Measurements from ENCODE around the gene PDE4A. TPM values are rescaled to one million over a fixed set of nuclear protein-coding genes. Genes with fewer than 3 reads are reported as not detected.

Gene PDE4A
- total RNA-seq, 3 donors from 2014 or later (not counting 1 experiment from before 2014, with no cell fraction given): 34.2 to 46.2 (median 44.9) TPM

DNA sequence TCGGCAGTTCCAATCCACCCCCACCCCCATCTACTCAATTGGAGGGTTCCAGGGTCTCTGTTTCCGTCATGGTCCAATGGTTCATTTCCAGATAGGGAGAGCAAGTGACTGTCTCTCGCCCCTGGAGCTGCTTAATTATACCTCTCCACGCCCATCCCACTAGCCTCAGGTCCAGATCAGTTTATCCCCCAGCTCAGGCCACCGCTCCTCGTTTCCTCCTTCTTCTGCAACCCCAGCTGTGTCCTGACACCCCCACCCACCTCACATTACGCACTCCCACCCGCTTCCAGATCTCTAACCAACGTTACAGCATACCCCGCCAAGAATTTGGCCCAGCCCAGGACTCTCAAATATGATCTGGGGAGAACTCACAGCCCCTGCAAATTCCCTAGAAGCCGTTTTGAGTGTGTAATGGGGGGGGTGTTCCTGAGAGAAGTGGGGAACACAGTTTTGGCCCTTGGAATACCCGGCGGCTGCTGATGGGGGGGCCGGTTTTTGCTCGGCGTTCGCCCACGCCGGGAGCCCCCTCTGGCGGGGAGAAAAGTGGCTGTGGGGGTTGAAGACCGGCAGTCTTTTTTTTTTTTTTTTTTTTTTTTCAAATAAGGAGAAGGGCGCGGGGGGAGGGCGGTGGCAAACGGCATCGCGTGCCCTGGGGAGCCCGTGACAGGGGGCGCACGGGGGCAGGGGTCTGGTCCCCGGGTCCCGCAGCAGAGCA is 1.7 kb upstream of the PDE4A start:
- H3K27ac ChIP-seq (ENCODE audit: low read length): no peak overlapping the region
- Mint-ChIP-seq H3K27me3 (ENCODE audit: low read depth in 2 of 2) (peaks cover 21 to 34% of the 10 kb centered on the region in 2 donors), H3K4me1 (peaks cover 45 to 61% of the 10 kb centered on the region in 2 donors), H3K36me3 (no peaks in the 10 kb centered on the region), H3K4me3 (peak overlapping the region; percentile 71), H3K27ac (peak overlapping the region; percentile 71 to 95), H3K9me3 (no peaks in the 10 kb centered on the region)
- H3K4me3 ChIP-seq (ENCODE audit: low read length): no peak overlapping the region
- DNase-seq (peak in 1 of 2 donors; percentile 64), ATAC-seq (no peak)
- peaks cover 71% of the 10 kb centered on the region for H3K4me1 ChIP-seq (ENCODE audit: control insufficient read depth, insufficient read depth, low read length)
- intact Hi-C loops (cut with micrococcal nuclease): no loop called here
- no peaks in the 10 kb centered on the region for H3K9me3 ChIP-seq (ENCODE audit: control insufficient read depth, insufficient read depth, low read length)
- peaks cover 47% of the 10 kb centered on the region for H3K27me3 ChIP-seq (ENCODE audit: control insufficient read depth, insufficient read depth, low read length)
- 3% methylated on average over 32 of the region's 32 CpGs for WGBS (ENCODE audit: insufficient coverage)
- TF ChIP-seq, protein P1, sequence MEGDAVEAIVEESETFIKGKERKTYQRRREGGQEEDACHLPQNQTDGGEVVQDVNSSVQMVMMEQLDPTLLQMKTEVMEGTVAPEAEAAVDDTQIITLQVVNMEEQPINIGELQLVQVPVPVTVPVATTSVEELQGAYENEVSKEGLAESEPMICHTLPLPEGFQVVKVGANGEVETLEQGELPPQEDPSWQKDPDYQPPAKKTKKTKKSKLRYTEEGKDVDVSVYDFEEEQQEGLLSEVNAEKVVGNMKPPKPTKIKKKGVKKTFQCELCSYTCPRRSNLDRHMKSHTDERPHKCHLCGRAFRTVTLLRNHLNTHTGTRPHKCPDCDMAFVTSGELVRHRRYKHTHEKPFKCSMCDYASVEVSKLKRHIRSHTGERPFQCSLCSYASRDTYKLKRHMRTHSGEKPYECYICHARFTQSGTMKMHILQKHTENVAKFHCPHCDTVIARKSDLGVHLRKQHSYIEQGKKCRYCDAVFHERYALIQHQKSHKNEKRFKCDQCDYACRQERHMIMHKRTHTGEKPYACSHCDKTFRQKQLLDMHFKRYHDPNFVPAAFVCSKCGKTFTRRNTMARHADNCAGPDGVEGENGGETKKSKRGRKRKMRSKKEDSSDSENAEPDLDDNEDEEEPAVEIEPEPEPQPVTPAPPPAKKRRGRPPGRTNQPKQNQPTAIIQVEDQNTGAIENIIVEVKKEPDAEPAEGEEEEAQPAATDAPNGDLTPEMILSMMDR (IDR thresholded peaks at IDR 0.05): no peak
- H3K36me3 ChIP-seq (ENCODE audit: control insufficient read depth, insufficient read depth, low read length): no peaks in the 10 kb centered on the region

DNA sequence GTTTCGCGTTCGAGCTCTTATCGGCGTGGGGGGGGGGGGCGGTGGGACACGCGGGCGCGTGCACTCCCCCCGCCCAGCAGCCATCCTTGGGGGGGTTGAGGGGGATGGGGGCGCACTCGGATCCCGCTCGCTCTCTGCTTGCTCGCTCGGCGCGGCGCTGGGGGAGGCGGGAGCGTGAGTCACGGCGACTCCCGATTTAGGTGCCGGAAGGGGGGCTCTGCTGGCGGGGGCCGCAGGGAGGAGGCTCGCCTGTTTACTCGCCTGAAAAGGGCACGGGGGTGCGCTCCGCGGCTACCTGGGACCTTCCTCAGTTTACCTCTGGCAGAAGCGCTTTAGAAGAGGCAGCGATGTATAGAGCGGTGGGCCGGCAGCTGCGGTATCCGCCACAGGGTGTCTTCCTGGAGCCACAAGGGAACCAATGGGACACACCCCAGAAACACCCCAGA is 1.1 kb upstream of the PDE4A start:
- no peaks in the 10 kb centered on the region for H3K36me3 Mint-ChIP-seq
- ATAC-seq (peak in 1 of 3 donors; percentile 3), DNase-seq (peak in 1 of 2 donors; percentile 65)

DNA sequence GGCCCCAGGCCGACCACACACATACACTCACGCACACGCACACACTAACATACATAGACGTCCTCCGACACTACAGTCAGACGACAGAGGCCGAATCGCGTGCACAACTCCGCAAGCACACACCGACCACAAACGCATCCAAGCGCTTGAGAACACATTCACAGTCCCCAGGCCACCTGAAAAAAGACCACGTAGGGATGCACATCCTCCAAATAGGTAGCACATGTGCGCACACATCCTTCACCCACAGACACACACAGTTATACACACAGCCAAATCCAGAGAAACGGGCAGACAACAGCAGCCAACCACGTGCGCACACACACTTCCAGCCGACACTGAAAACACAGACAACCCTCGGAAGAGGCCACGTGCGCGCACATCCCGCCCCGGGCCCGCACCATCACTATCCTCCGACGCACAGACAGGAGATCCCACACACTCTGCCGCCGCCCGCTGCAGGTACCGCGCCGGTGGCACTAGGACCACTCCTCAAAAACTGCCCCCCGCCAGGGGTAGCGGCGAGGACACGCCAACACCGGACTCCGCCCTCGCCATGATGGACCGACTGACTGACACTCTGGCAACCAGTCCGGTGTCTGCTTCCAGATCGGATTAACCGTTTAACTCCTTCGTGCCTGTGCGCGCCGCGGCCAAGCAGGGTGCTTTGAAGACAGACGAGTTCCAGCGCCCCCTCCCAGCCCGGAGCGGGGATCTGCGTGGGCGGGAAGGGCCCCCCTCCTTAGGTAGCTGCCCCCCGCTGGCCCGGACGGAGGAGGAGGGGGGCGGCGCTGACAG is 493 bp upstream of the PDE4A start:
- no peak overlapping the region for H3K4me3 ChIP-seq (ENCODE audit: low read length)
- DNase-seq (peak in 1 of 2 donors; percentile 84), ATAC-seq (peak in 2 of 3 donors; percentile 1 to 5)
- under 1% methylated on average over 60 of the region's 61 CpGs for WGBS (ENCODE audit: insufficient coverage)
- no peaks in the 10 kb centered on the region for H3K9me3 ChIP-seq (ENCODE audit: control insufficient read depth, insufficient read depth, low read length)
- Mint-ChIP-seq H3K4me1 (peaks cover 45 to 71% of the 10 kb centered on the region in 2 donors), H3K27me3 (ENCODE audit: low read depth in 2 of 2) (peaks cover 21 to 34% of the 10 kb centered on the region in 2 donors), H3K9me3 (no peaks in the 10 kb centered on the region), H3K27ac (peak overlapping the region; percentile 71 to 95), H3K4me3 (peak overlapping the region; percentile 77), H3K36me3 (no peaks in the 10 kb centered on the region)
- no peak overlapping the region for H3K27ac ChIP-seq (ENCODE audit: low read length)
- peaks cover 83% of the 10 kb centered on the region for H3K4me1 ChIP-seq (ENCODE audit: control insufficient read depth, insufficient read depth, low read length)
- no peaks in the 10 kb centered on the region for H3K36me3 ChIP-seq (ENCODE audit: control insufficient read depth, insufficient read depth, low read length)
- peaks cover 48% of the 10 kb centered on the region for H3K27me3 ChIP-seq (ENCODE audit: control insufficient read depth, insufficient read depth, low read length)
- TF ChIP-seq, protein P1 (IDR thresholded peaks at IDR 0.05): no peak
- intact Hi-C loops (cut with micrococcal nuclease): loop anchor here (5.0 kb wide), 1 partner anchor 232 kb away; the partner anchor contains the start of gene ILF3

More for the DNA sequence above, 1.1 kb upstream of the PDE4A start:
- peaks cover 21 to 34% of the 10 kb centered on the region in 2 donors for H3K27me3 Mint-ChIP-seq (ENCODE audit: low read depth in 2 of 2)
- Histone ChIP-seq H3K4me3 (ENCODE audit: low read length) (no peak overlapping the region), H3K4me1 (ENCODE audit: control insufficient read depth, insufficient read depth, low read length) (peaks cover 77% of the 10 kb centered on the region), H3K27me3 (ENCODE audit: control insufficient read depth, insufficient read depth, low read length) (peaks cover 48% of the 10 kb centered on the region), H3K36me3 (ENCODE audit: control insufficient read depth, insufficient read depth, low read length) (no peaks in the 10 kb centered on the region), H3K27ac (ENCODE audit: low read length) (no peak overlapping the region), H3K9me3 (ENCODE audit: control insufficient read depth, insufficient read depth, low read length) (no peaks in the 10 kb centered on the region)
- TF ChIP-seq, protein P1 (IDR thresholded peaks at IDR 0.05): no peak
- peak overlapping the region; percentile 77 for H3K4me3 Mint-ChIP-seq
- peaks cover 45 to 65% of the 10 kb centered on the region in 2 donors for H3K4me1 Mint-ChIP-seq
- intact Hi-C loops (cut with micrococcal nuclease): no loop called here
- peak overlapping the region; percentile 71 to 95 for H3K27ac Mint-ChIP-seq
- WGBS (ENCODE audit: insufficient coverage): under 1% methylated on average over 38 of the region's 40 CpGs
- H3K9me3 Mint-ChIP-seq: no peaks in the 10 kb centered on the region
